ENCODE data around the gene ATP4B. TPM values are rescaled to one million over a fixed set of nuclear protein-coding genes. Genes with fewer than 3 reads are reported as not detected.
"Not testable (repeated sequence)": the region's sequence is repeated elsewhere in the genome, so short reads cannot be mapped to it uniquely, and the experiment has no call there.

ATP4B gene
- total RNA-seq, 1 donor, result not detected

GRCh38 chr13:113625965-113626721 lies 31.9 kb downstream of the ATP4B start:
- H3K4me2 ChIP-seq (ENCODE audit: insufficient read depth, low read length), result no peak overlapping the region
- H2AFZ ChIP-seq (ENCODE audit: low read length), result no peak overlapping the region
- H3K27ac ChIP-seq (ENCODE audit: low read depth, low read length), result no peak overlapping the region
- H4K20me1 ChIP-seq (ENCODE audit: insufficient read depth, low read length), result peaks cover 49% of the 10 kb centered on the region
- H3K79me2 ChIP-seq (ENCODE audit: insufficient read depth, low read length), result peaks cover 52% of the 10 kb centered on the region
- peak; percentile 92 for DNase-seq (ENCODE audit: insufficient read length, low spot score, missing footprints)
- peaks cover 14% of the 10 kb centered on the region for H3K4me1 ChIP-seq (ENCODE audit: insufficient read depth, low read length)
- H3K27me3 ChIP-seq (ENCODE audit: insufficient read depth, low read length), result no peaks in the 10 kb centered on the region
- H3K9me3 ChIP-seq (ENCODE audit: low read depth, low read length), result no peaks in the 10 kb centered on the region
- no peak for TF ChIP-seq CTCF (IDR thresholded peaks at IDR 0.05; ENCODE audit: extremely low read depth, low read depth, low read length)
- peaks cover 19% of the 10 kb centered on the region for H3K36me3 ChIP-seq (ENCODE audit: insufficient read depth, low read length)
- H3K4me3 ChIP-seq (ENCODE audit: insufficient read depth, low read length), result no peak overlapping the region

GRCh38 chr13:113624640-113625304 lies 33.2 kb downstream of the ATP4B start:
- H3K9me3 ChIP-seq (ENCODE audit: low read depth, low read length); H2AFZ ChIP-seq (ENCODE audit: low read length); H3K4me3 ChIP-seq (ENCODE audit: insufficient read depth, low read length); H3K27me3 ChIP-seq (ENCODE audit: insufficient read depth, low read length); DNase-seq (ENCODE audit: insufficient read length, low spot score, missing footprints); H3K27ac ChIP-seq (ENCODE audit: low read depth, low read length); H3K4me2 ChIP-seq (ENCODE audit: insufficient read depth, low read length): not testable (repeated sequence)
- peaks cover 52% of the 10 kb centered on the region for H4K20me1 ChIP-seq (ENCODE audit: insufficient read depth, low read length)
- H3K36me3 ChIP-seq (ENCODE audit: insufficient read depth, low read length), result peaks cover 17% of the 10 kb centered on the region
- peaks cover 48% of the 10 kb centered on the region for H3K79me2 ChIP-seq (ENCODE audit: insufficient read depth, low read length)
- peaks cover 14% of the 10 kb centered on the region for H3K4me1 ChIP-seq (ENCODE audit: insufficient read depth, low read length)

GRCh38 chr13:113624235-113624587 lies 33.8 kb downstream of the ATP4B start:
- H3K27me3 ChIP-seq (ENCODE audit: insufficient read depth, low read length), result no peaks in the 10 kb centered on the region
- DNase-seq (ENCODE audit: insufficient read length, low spot score, missing footprints), result peak; percentile 38
- H4K20me1 ChIP-seq (ENCODE audit: insufficient read depth, low read length), result peaks cover 53% of the 10 kb centered on the region
- TF ChIP-seq CTCF (IDR thresholded peaks at IDR 0.05; ENCODE audit: extremely low read depth, low read depth, low read length), result no peak
- peaks cover 47% of the 10 kb centered on the region for H3K79me2 ChIP-seq (ENCODE audit: insufficient read depth, low read length)
- no peak overlapping the region for H3K4me2 ChIP-seq (ENCODE audit: insufficient read depth, low read length)
- H3K36me3 ChIP-seq (ENCODE audit: insufficient read depth, low read length), result peaks cover 16% of the 10 kb centered on the region
- H3K27ac ChIP-seq (ENCODE audit: low read depth, low read length), result no peak overlapping the region
- no peak overlapping the region for H3K4me3 ChIP-seq (ENCODE audit: insufficient read depth, low read length)
- no peak overlapping the region for H2AFZ ChIP-seq (ENCODE audit: low read length)
- H3K4me1 ChIP-seq (ENCODE audit: insufficient read depth, low read length), result peaks cover 14% of the 10 kb centered on the region
- no peaks in the 10 kb centered on the region for H3K9me3 ChIP-seq (ENCODE audit: low read depth, low read length)

- Histone ChIP-seq H3K4me1 (ENCODE audit: insufficient read depth, low read length) (peaks cover 14% of the 10 kb centered on the region), H3K4me3 (ENCODE audit: insufficient read depth, low read length) (no peak overlapping the region), H3K4me2 (ENCODE audit: insufficient read depth, low read length) (no peak overlapping the region), H3K79me2 (ENCODE audit: insufficient read depth, low read length) (peaks cover 46% of the 10 kb centered on the region), H3K27me3 (ENCODE audit: insufficient read depth, low read length) (no peaks in the 10 kb centered on the region), H3K27ac (ENCODE audit: low read depth, low read length) (no peak overlapping the region), H3K36me3 (ENCODE audit: insufficient read depth, low read length) (peaks cover 19% of the 10 kb centered on the region), H2AFZ (ENCODE audit: low read length) (no peak overlapping the region), H4K20me1 (ENCODE audit: insufficient read depth, low read length) (peaks cover 52% of the 10 kb centered on the region), H3K9me3 (ENCODE audit: low read depth, low read length) (no peaks in the 10 kb centered on the region)
- DNase-seq (ENCODE audit: insufficient read length, low spot score, missing footprints), result peak; percentile 90
- no peak for TF ChIP-seq CTCF (IDR thresholded peaks at IDR 0.05; ENCODE audit: extremely low read depth, low read depth, low read length)
Measured at GRCh38 chr13:113623491-113624234, 34.3 kb downstream of the ATP4B start.
